Measurements from ENCODE around the gene ADPRH.
"Not testable (repeated sequence)": the region's sequence is repeated elsewhere in the genome, so short reads cannot be mapped to it uniquely, and the experiment has no call there.

ADPRH gene

DNA sequence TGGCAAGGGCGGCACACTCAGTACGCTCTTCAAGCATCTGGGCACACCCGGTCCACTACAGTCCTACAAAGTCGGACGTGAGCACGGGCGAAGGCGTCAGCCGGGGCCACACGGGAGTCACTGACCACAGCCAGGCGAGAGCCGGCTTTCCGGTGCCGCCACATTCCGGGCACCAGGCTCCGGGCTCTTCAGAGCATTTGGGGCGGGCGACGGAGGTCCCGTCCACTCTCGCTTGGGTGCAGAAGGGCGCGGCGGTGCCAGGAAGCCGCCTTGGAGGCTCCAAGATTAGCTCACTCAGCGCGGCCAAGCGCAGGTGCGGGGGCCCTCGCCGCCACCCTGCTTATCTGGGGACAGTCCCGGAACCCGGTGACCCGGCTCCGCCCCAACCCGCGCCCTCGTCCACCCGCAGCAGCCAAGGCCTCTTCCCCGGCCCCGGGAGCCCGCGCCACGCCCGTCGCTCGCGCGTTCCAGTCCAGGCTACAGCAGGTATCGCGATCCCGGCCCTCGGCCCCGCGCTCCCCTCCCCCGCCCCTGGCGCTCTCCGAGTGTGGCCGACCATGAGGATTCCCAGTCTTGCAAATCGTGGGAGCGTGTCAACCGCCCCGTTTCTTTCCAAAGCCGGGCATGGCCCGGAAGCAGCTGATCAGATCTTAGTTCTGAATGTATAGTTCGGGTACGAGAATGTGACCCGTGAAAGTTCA, at the start of gene ADPRH:
ADPRH (plus strand) TSS at position 127 of the 701 bp plus-strand sequence. CDS start 2,678 bp downstream, outside the sequence.
- no peak for FAIRE-seq

- no peak for FAIRE-seq
Observed at GRCh38 chr3:119529883-119530282, 49.4 kb upstream of the ADPRH start.

- FAIRE-seq: no peak
Observed at GRCh38 chr3:119530456-119530855, 48.8 kb upstream of the ADPRH start.

GRCh38 chr3:119531151-119531550, 48.1 kb upstream of the ADPRH start:
- FAIRE-seq: no peak

DNA sequence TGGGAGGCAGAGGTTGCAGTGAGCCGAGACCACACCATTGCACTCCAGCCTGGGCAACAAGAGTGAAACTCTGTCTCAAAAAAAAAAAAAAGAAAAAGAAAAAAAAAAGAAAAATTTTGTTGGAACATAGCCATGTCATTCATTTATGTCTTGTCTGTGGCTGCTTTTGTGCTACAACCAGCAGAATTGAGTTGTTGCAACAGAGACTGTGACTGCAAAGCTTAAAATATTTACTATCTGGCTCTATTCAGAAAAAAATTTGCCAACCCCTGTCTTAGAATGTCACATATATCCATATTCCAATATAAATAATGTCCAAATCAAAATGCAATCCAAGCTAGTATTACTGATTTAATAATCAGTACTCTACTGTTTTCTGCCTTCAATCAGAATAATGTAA, 45.0 kb upstream of the ADPRH start:
- FAIRE-seq: no peak

GRCh38 chr3:119536757-119537156, 42.5 kb upstream of the ADPRH start:
- FAIRE-seq: no peak

- no peak for FAIRE-seq
Observed at GRCh38 chr3:119538772-119539171, 40.5 kb upstream of the ADPRH start.

DNA sequence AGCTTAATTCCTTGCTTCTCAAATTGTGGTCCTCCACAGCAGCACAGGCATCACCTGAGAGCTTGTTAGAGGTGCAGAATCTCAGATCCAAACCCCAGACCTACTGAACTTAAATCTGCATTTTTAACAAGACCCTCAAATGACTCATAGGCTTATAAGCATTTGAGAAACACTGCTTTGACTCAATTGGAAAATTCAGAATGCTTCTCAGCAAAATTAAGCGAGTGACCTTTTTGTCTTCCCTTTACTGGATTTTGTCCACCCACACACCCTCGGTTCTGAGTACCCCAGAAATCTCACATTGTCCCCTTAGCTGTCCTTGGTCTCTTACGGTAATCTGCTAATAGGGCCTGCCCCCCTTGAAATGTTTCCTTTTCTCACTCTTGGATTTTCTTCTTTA, 37.7 kb upstream of the ADPRH start:
- no peak for FAIRE-seq

- no peak for FAIRE-seq
Observed at GRCh38 chr3:119542168-119542767, 37.0 kb upstream of the ADPRH start.

DNA sequence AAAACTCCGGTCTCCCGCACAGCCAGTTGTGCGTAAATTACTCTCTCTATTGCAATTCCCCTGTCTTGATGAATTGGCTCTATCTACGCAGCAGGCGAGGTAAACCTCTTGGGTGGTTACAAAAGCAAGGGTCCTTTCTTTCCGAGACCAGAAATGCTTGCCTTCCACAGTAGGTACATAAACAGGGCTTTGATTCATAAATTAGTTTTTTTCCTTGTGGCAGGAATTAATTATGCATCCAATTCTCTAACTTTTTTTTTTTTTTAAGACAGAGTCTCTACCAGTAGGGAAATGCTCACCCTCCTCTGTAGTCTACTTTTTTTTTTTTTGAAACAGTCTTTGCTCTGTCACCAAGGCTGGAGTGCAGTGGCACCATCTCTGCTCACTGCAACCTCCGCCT, 36.1 kb upstream of the ADPRH start:
- FAIRE-seq: no peak

- FAIRE-seq: no peak
Observed at GRCh38 chr3:119547227-119547626, 32.1 kb upstream of the ADPRH start.

- FAIRE-seq: no peak
Observed at GRCh38 chr3:119548341-119548740, 31.0 kb upstream of the ADPRH start.

- FAIRE-seq: no peak
Observed at GRCh38 chr3:119550192-119550910, 28.9 kb upstream of the ADPRH start.

GRCh38 chr3:119551598-119551997, 27.7 kb upstream of the ADPRH start:
- no peak for FAIRE-seq

GRCh38 chr3:119552928-119553327, 26.4 kb upstream of the ADPRH start:
- FAIRE-seq: not testable (repeated sequence)

DNA sequence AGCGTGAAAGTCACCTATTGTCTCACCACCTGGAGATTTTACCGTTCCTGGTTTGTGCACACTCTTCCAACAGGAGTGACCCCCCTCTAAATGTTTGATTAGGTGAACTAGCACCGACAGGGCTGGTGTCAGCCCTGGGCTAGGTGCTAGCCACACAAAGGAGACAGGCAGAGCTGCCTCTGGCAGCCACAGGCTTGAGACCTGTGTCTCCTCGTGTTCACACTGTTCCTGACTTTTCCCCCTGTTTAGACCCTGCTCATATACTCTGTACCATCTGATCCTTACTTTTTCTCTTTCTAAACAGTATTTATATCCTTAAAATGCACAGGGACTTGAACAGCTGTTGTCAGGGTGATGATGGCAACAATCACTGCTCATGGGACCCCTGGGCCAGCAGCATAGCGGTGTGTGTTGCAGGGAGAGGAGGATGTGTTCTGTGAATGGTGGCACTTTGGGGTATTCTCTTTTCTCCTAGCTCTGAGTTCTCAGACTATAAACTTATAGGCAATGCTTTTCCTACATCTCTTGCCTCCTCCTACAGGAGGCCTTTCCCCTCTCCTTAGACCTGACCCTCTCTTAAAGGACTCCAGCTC, 25.4 kb upstream of the ADPRH start:
- FAIRE-seq: no peak

GRCh38 chr3:119555309-119555735, 24.0 kb upstream of the ADPRH start:
- FAIRE-seq: no peak

DNA sequence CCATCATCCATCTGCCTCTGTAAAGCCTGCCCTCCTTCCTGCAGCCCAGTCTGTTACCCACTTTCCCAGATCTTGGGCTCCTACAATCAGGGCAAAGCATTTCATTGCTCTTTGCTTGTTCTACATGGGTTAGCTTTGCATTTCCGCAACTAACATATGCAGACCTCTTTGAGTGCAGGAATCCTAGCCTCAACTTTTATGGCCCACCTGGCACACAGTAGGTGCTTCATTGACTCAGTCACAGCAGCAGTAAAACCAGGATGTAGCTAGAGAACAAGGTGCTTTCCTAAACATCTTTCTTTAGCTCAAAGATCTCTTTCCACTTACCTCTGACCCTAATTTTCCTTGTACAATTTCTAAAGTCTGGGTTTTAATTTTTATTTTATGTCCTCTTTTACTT, 23.4 kb upstream of the ADPRH start:
- no peak for FAIRE-seq

GRCh38 chr3:119557192-119557876, 22.0 kb upstream of the ADPRH start:
- no peak for FAIRE-seq

DNA sequence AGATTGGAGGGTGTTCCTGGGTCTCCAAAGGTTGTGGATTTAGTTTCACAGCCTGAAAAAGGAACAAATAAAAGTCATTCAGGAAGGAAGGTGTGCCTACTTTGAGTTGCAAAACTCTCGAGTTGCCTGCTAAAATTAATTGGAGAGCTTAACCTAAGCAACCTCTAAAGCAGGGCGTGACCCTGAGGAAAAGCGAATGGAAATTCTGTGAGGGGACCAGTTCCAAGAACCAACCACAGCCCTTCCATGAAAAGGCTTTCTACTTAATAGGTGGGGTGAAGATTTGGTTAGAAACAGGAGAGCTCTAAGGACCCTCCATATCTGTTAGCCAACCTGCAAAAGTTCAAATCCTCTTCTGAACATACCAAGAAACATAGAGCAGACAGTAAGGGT, 21.4 kb upstream of the ADPRH start:
- FAIRE-seq: no peak

GRCh38 chr3:119558626-119559317, 20.5 kb upstream of the ADPRH start:
- no peak for FAIRE-seq

DNA sequence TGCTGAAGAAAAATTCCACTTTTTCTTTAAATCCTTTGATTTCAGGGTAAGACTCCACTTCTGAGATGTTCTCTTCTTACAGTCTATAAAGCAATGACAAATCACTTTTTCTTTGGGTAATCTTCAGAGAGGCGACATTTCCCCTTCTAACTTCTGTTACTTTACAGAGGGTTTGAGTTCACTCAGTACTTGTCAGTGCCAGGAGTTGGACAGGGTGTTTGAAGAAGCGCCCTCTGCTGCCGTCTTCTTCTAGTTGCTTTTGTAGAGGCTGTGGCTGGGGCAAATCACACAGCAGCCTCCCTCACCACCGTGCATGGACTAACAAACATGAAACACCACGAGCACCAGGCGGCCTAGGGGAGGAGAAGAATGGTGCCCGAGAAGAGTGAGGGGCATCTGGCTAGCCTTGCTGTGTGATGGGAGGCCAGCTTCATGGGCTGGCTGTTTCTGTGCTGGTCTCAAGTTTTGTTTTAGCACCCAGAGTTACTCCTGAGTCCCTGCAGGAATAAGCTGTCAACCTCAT, 19.8 kb upstream of the ADPRH start, which contains the start of gene CD80:
CD80 (minus strand) TSS at position 174 of the 523 bp plus-strand sequence. CDS start 1,886 bp downstream, outside the sequence.
- FAIRE-seq: no peak
